EH (cell line): ENCODE measurements around the gene CRELD1.

Experiments used
- DNase-seq: peaks from one replicate; pipeline ENCODE4 v3.0.0-alpha.2; 2015; ENCODE audit warnings: low read depth

CRELD1 gene

DNA sequence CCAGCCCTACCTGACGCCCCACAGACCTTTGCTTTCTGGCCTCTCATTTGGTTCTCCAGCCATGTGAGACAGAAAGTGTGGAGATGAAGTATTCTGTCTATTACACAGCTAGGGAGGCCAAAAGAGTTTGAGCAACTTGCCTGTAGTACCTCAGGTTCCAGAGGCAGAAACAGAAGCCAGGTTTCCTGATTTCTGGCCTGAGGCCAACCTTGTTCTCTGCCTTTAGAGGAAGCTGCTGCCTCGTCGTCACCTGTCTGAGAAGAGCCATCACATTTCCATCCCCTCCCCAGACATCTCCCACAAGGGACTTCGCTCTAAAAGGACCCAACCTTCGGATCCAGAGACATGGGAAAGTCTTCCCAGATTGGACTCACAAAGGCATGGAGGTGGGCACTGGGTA lies 27.2 kb upstream of the CRELD1 start:
- DNase-seq: no peak

DNA sequence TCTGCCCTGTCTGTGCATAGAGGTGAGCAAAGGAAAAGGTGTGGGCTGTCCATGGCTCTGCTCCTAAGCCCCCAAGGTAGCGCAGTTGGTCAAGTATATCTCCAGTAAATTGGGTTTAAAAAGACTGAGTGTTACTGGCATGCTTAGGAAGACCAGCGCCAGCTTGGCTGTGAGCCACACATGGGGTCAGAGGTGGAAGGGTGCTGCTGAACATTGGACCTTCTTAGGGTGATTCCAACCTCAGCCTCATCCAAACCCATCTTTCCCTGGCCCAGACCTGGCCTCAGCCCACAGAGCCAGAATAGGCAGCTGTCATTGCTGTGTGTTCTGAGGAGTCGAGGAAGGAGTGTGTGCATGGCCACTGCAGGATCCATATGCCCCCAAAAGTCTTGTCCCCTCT lies 25.3 kb upstream of the CRELD1 start:
- DNase-seq: no peak

DNA sequence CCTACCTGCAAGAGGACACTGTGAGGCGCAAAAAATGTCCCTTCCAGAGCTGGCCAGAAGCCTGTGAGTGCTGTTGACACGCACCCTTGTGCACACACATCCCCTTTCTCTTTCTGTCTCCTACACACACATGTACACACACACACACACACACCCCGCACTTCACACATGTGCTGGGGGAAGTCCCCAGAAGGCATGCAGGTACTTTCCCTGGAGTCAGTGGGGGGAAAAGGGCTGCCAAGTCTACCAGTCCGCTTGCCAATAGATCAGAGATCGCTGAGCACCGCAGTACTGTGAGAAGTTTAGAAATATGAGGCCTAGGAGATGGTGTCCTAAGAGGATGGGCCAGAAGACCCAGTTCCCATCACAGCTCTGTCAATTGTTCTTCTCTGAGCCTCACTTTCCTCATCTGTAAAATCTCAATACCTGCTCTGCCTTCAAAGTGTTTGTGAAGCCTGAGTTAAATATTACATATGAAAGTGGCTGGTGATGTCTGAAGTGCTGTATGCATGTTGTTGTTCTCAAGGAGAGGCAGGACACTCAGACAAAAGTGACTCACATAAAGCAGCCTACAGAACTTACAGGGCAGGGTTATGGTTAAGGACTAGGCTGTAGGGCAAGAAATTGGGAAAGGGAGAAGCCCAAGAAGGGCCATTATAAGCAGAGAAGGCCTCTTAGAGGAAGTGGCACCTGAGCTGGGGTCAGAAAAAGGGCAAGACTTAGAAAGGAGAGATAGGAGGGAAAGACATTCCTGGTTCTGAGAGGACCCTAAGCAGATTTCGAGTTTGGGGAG lies 24.2 kb upstream of the CRELD1 start:
- DNase-seq: no peak

DNA sequence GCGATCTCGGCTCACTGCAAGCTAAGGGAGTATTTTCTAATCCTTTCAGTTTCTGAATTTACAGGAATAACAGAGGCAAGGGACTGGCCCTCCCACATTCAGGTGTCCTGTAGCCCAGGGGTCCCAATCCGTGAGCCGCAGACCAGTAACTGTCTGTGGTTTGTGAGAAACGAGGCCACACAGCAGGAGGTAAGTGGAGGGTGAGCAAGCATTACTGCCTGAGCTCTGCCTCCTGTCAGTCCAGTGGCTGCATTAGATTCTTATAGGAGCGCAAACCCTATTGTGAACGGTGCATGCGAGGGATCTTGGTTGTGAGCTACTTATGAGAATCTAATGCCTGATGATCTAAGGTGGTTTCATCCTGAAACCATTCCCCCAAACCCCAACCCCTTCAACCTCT lies 21.8 kb upstream of the CRELD1 start:
- DNase-seq: no peak

DNA sequence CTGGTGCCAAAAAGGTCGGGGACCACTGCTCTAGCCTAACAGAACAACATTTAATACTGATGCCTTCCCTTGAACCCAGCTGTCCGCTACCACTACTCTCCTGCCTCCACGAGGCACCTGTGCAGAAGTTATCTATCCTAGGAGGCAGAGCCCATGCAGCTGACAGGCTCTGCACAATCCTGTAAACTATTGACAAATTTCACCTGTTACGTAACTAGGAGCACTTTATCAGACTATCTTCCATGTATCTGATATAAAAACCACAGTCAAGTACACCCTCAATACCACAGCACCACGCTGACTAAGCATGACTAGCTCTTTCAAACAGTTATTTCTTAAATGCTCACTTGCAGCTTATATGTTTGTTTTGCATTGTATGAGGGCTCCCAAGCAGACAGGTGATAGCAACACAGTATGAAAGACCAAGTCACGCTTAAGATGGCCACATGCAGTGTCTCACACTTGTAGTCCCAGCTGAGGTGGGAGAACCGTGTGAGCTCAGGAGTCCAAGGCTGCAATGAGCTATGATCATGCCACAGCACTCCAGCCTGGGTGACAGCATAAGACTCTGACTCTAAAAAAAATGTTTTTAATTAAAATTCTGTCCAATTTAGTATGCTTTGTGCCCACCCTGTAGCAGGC lies 21.2 kb upstream of the CRELD1 start:
- DNase-seq: peak; percentile 31

DNA sequence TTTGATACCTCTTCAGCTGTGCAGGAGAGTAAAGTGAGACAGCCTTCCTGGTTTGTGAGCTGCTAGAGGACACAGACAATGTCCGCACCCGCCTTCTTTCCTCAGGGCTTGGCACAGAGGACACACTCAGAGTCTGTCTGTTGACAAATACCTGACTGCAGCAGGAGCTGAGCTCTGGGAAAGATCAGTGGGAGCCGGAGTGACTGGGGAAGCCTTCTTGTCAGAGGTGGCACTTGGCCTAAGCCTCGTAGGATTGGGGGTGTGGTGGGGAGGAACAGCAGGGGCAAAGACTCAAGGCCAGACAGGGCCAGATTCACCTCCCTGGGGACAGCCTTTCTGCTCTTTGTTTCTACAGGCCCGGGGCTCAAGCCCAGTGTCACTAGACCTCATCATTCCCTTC lies 20.0 kb upstream of the CRELD1 start:
- DNase-seq: no peak

DNA sequence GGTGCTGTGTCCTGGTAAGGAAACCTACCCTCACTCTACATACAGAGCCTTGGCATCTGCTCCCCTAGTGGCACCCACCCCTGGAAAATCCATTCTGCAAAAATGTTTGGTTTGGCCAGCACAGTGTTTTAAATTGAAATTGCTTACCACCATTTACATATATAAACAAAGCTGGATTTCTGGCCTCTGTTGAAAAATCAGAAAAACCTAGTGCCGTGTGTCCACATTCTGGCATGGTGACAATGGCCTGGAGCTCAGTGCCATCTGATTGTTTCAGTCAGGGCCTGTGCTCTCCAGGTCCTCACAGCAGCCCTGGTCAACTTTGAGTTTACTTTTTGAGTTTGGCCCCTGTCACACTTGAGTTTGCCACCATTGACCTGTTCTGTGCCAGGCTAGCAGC lies 19.6 kb upstream of the CRELD1 start:
- DNase-seq: no peak

DNA sequence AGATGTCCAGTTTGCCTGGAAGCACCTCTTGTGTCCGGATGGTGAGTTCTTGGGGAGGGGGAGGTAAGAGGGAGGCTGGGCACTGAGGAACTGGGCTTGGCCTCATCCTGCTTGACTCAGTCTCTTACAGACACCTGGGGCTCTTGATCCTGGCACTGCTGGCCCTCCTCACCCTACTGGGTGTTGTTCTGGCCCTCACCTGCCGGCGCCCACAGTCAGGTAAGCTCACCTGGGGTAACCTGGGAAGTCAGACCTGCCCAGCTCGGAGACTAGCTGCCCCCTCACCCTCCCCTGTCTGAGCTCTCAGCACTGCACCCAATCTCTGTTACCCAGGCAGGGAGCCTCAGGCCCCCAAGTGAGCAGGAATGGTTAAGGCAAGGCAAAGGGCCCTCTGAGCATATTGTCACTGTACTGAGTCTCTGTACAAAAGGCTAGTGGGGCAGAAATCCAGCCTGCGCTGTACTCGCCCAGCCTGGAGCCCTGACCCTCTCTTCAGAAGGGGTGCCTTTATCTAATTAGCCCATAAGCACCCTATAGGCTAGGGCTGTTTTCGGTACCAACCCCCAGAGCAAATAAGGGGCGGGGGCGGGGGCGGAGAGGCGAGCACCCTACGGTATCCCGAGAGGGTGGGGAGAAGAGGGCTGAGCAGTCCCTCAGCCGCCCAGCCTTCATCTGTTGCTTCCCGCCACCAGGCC lies 18.9 kb upstream of the CRELD1 start:
- no peak for DNase-seq

DNA sequence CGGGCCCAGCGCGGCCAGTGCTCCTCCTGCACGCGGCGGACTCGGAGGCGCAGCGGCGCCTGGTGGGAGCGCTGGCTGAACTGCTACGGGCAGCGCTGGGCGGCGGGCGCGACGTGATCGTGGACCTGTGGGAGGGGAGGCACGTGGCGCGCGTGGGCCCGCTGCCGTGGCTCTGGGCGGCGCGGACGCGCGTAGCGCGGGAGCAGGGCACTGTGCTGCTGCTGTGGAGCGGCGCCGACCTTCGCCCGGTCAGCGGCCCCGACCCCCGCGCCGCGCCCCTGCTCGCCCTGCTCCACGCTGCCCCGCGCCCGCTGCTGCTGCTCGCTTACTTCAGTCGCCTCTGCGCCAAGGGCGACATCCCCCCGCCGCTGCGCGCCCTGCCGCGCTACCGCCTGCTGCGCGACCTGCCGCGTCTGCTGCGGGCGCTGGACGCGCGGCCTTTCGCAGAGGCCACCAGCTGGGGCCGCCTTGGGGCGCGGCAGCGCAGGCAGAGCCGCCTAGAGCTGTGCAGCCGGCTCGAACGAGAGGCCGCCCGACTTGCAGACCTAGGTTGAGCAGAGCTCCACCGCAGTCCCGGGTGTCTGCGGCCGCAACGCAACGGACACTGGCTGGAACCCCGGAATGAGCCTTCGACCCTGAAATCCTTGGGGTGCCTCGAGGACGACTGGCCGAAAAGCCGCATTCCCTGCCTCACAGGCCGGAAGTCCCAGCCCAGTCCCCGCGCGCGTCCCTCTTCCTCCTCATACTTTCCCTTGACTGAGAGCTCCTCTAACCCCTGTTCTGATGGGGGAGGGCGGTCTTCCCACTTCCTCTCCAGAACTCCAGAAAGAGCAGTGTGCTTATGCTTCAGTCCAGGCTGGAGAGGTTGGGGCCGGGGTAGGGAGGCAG lies 18.1 kb upstream of the CRELD1 start:
- peak; percentile 84 for DNase-seq

DNA sequence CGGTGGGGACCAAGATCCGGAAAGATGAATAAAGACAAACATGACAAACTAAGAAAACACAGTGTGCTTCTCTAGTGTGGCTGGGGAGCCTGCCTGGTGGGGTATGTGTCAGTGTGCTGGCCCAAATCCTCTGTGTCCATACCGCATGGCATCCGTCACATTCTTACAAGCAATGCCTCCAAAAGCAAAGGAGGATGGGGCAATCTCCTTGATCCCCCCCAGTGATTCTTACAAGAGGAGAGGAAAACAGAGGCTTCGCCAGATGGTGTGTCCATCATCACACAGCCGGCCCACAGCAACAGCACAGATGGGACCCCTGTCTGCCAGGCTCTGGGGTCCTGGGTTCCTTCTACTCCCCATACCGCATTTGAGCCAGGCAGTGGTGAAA lies 17.3 kb upstream of the CRELD1 start:
- DNase-seq: peak; percentile 64

DNA sequence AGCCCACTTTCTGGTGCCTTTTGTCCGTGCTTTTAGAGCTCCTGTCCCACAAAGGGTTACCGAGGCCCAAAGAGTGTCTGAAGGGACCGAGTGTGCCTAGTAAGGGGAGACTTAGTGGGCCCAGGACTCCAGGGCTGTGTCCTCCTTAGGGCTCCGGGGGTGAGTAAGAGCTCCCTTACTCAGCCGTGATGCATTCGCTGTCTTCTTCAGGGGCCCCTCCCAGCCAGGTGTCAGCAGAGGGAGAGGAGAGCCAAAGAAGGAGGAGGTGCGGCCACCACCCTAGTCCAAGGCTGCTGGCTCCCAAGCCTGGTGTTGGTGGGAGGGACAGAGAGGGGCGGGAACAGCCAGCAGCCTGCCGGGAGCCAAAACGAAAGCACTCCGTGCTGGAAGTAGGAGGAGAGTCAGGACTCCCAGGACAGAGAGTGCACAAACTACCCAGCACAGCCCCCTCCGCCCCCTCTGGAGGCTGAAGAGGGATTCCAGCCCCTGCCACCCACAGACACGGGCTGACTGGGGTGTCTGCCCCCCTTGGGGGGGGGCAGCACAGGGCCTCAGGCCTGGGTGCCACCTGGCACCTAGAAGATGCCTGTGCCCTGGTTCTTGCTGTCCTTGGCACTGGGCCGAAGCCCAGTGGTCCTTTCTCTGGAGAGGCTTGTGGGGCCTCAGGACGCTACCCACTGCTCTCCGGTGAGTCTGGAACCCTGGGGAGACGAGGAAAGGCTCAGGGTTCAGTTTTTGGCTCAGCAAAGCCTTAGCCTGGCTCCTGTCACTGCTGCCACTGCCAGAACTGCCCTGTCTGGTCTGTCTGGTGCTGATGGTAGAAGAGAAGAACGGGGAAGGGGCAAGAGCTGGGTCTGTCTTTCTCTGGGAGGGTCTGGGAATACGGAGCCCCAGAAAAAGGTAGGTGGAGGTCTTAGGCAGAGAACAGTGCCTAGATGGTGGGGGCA lies 16.6 kb upstream of the CRELD1 start, which contains the start of gene IL17RC:
Gene IL17RC (plus strand): TSS at position 365 of the 947 bp plus-strand sequence. CDS start 218 bp downstream, at position 583.
- peak; percentile 91 for DNase-seq

DNA sequence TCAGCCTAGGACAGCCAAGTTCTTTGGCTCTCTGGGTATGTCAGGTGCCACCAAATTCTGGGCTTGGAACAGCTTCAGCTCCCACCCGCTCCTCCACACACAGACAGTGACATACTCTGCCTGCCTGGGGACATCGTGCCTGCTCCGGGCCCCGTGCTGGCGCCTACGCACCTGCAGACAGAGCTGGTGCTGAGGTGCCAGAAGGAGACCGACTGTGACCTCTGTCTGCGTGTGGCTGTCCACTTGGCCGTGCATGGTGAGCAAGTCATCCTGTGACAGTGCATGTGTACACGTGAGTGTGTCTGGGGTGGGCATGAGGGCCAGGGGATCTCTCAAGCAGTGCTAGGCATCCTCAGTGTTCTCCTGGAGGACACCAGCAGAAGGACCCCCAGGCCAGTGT lies 15.8 kb upstream of the CRELD1 start:
- no peak for DNase-seq

DNA sequence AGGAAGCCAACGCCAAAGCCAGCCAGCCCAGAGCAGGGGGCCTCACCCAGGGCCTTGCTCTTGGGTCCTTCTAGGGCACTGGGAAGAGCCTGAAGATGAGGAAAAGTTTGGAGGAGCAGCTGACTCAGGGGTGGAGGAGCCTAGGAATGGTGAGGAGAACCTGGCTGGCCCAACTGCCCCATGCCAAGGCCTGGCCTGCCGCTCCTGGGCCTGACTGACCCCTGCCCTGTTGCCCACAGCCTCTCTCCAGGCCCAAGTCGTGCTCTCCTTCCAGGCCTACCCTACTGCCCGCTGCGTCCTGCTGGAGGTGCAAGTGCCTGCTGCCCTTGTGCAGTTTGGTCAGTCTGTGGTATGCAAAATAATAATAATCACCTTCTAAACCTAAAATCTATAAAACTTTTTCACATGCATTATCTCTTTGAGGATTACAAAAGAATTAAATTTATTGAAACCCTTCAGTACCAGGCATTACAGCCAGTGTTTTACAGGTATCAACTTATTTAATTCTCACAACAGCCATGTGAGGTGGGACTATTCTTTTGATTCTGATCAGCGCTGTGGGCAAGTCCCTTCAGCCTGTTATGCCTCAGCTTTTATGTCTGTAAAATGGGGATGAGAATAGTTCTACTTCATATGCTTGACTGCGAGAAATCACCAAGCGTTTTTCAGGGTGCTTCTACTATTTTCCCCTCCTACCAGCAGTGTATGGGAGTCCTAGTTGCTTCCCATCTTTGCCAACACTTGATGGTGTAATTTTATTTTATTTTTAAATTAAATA lies 15.2 kb upstream of the CRELD1 start:
- DNase-seq: no peak

DNA sequence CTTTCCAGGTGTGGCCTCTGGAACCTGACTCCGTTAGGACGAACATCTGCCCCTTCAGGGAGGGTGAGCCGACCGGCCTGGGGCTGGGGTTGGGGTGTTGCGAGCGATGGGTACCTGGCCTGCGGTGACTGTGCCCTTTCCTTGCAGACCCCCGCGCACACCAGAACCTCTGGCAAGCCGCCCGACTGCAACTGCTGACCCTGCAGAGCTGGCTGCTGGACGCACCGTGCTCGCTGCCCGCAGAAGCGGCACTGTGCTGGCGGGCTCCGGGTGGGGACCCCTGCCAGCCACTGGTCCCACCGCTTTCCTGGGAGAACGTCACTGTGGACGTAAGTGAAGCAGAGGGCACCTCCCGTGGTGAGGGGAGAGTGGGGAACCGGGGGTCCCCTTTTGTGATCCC lies 5.5 kb upstream of the CRELD1 start:
- DNase-seq: no peak

DNA sequence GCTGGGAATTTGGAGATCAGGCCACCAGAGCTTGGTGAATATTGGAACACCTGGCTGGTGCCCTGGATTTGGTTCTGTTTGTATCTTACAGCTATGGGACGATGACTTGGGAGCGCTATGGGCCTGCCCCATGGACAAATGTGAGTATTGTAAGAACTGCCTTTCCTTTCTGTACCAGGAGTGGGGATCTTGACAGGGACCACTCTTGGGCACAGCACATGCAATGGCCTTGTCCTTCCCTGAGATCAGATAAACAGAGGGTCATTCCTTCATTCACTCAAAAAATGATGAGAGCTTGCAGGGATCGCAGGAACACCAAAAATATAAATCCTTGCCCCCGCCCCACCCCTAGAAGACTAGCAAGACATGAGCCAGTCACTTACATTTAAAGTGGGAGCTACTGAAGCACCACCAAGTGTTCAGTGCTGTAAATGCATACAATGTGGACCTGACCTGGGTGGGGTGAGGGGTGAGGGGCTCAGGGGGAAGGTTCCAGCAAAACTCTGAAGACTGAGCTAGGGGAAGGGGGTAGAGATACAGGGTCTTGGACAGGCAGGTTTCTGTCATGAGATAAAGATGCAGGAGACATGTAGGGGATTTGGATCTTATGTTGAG lies 2.7 kb upstream of the CRELD1 start:
- no peak for DNase-seq

DNA sequence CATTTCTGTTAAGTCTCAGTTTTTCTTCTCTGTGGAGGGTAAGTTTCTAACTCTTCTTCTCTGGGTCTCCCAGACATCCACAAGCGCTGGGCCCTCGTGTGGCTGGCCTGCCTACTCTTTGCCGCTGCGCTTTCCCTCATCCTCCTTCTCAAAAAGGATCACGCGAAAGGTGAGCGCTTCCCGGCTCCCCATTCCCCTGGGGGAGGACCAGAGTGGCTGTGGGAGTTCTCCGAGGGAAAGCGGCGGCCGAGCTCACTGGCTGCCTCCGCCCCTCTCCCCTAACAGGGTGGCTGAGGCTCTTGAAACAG lies 1.1 kb upstream of the CRELD1 start:
- DNase-seq: no peak

DNA sequence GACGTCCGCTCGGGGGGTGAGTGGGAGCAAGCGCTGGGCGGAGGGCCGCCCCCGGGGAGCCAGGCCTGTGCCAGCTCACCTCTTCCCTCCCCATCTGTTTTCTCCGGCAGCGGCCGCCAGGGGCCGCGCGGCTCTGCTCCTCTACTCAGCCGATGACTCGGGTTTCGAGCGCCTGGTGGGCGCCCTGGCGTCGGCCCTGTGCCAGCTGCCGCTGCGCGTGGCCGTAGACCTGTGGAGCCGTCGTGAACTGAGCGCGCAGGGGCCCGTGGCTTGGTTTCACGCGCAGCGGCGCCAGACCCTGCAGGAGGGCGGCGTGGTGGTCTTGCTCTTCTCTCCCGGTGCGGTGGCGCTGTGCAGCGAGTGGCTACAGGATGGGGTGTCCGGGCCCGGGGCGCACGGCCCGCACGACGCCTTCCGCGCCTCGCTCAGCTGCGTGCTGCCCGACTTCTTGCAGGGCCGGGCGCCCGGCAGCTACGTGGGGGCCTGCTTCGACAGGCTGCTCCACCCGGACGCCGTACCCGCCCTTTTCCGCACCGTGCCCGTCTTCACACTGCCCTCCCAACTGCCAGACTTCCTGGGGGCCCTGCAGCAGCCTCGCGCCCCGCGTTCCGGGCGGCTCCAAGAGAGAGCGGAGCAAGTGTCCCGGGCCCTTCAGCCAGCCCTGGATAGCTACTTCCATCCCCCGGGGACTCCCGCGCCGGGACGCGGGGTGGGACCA lies 632 bp upstream of the CRELD1 start:
- peak; percentile 76 for DNase-seq

DNA sequence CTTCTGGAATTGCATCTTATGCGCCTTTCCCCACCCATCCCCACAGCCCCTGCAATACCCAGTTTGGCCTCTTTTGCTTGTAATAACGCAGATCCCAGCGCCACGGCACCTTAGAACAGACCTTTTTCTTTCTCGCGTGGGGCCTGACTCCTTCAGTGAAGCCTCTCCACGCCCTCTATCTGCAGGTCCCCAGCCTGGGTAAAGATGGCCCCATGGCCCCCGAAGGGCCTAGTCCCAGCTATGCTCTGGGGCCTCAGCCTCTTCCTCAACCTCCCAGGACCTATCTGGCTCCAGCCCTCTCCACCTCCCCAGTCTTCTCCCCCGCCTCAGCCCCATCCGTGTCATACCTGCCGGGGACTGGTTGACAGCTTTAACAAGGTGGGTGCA lies 594 bp downstream of the CRELD1 start:
- no peak for DNase-seq

DNA sequence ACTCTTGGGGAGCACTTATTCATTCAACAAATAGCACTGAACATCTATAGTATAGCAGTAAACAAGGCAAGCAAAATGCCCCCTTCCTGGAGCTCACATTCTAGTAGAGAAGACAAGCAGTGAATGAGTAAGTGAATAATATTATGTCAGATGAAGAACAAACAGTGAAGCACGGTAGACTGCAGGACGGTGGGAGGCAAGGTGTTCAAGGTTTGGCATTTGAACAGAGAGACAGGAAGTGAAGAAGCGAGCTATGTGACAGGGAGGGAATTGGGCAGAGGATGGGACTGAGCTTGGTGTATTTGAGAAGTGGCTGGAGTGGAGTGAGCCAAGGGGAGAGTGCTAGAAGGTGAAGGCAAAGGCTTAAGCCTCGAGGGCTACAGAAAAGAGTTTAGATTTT lies 1.4 kb downstream of the CRELD1 start:
- DNase-seq: no peak
